Tibial artery (tissue), 4 donors: ENCODE results near the gene THSD7A.

Source experiments
- DNase-seq, 2 donors: peaks; one replicate each; pipeline ENCODE4 v3.0.0-alpha.2; 2019
- H3K27ac ChIP-seq, 2 donors: fragments of 200-600 bp; sonication (generic) in 1 of 2; 1 replicate in 1 of 2; 2 replicates in 1 of 2; pipeline ENCODE4 v1.5.1; 2018 to 2019; ENCODE audit warnings: mild to moderate bottlenecking in 1 of 2
- H3K27me3 ChIP-seq, 2 donors: fragments of 200-600 bp; sonication (generic) in 1 of 2; one replicate each; pipeline versions ENCODE4 v1.5.1 to v1.6.0; 2016 to 2019
- H3K36me3 ChIP-seq, 3 donors: fragments of 200-600 bp; sonication (generic) in 2 of 3; one replicate each; pipeline ENCODE4 v1.5.1; 2016 to 2019; ENCODE audit warnings: mild to moderate bottlenecking in 2 of 3
- H3K4me1 ChIP-seq, 4 donors: fragments of 200-600 bp; sonication (generic) in 2 of 4; 1 replicate in 3 of 4; 2 replicates in 1 of 4; pipeline ENCODE4 v1.5.1; 2016 to 2019
- H3K4me3 ChIP-seq, 2 donors: fragments of 200-600 bp; sonication (generic) in 1 of 2; 1 replicate in 1 of 2; 2 replicates in 1 of 2; pipeline ENCODE4 v1.5.1; 2018 to 2019; ENCODE audit warnings: mild to moderate bottlenecking in 2 of 2
- H3K9me3 ChIP-seq, 3 donors: fragments of 200-600 bp; sonication (generic) in 1 of 3; one replicate each; pipeline ENCODE4 v1.5.1; 2016 to 2019
- CTCF ChIP-seq, 2 experiments: fragments of 200-600 bp in 1 of 2; fragments of 450-650 bp in 1 of 2; IDR thresholded peaks; one replicate each; pipeline ENCODE4 v1.5.1; 2017 to 2019; ENCODE audit warnings: antibody characterized with exemption in 2 of 2, mild to moderate bottlenecking in 1 of 2, moderate library complexity in 1 of 2
- intact Hi-C: fragments of 100-400 bp; cut with DNase I; formaldehyde crosslinking; loops from one replicate; pipeline ENCODE4 v1.15.0; 2023; ENCODE audit warnings: low total_unique reads

Gene THSD7A

GRCh38 chr7:11584406-11585031 lies 247.5 kb downstream of the THSD7A start:
- no peak for TF ChIP-seq CTCF (IDR thresholded peaks at IDR 0.05)
- no peaks in the 10 kb centered on the region for H3K27me3 ChIP-seq
- H3K4me1 ChIP-seq = no peaks in the 10 kb centered on the region
- no peak overlapping the region for H3K4me3 ChIP-seq
- H3K9me3 ChIP-seq = no peaks in the 10 kb centered on the region
- no peak overlapping the region for H3K27ac ChIP-seq
- intact Hi-C loops = no loop called here
- no peaks in the 10 kb centered on the region for H3K36me3 ChIP-seq
- no peak for DNase-seq

- DNase-seq = no peak
- no peaks in the 10 kb centered on the region for H3K27me3 ChIP-seq
- TF ChIP-seq CTCF (IDR thresholded peaks at IDR 0.05) = no peak
- no peaks in the 10 kb centered on the region for H3K9me3 ChIP-seq
- H3K36me3 ChIP-seq = no peaks in the 10 kb centered on the region
- H3K27ac ChIP-seq = no peak overlapping the region
- no peak overlapping the region for H3K4me3 ChIP-seq
- intact Hi-C loops = no loop called here
- H3K4me1 ChIP-seq = no peaks in the 10 kb centered on the region
Observed at GRCh38 chr7:11579141-11579540, 252.9 kb downstream of the THSD7A start.

- TF ChIP-seq CTCF (IDR thresholded peaks at IDR 0.05) = no peak
- Histone ChIP-seq H3K4me1 (no peaks in the 10 kb centered on the region), H3K9me3 (no peaks in the 10 kb centered on the region), H3K27ac (no peak overlapping the region), H3K36me3 (no peaks in the 10 kb centered on the region), H3K27me3 (no peaks in the 10 kb centered on the region), H3K4me3 (no peak overlapping the region)
- no peak for DNase-seq
- intact Hi-C loops = no loop called here
Observed at GRCh38 chr7:11576310-11576709, 255.7 kb downstream of the THSD7A start.

- Histone ChIP-seq H3K4me1 (no peaks in the 10 kb centered on the region), H3K9me3 (no peaks in the 10 kb centered on the region), H3K27me3 (no peaks in the 10 kb centered on the region), H3K27ac (no peak overlapping the region), H3K4me3 (no peak overlapping the region), H3K36me3 (no peaks in the 10 kb centered on the region)
- no peak for DNase-seq
- intact Hi-C loops = no loop called here
- TF ChIP-seq CTCF (IDR thresholded peaks at IDR 0.05) = no peak
Observed at GRCh38 chr7:11573128-11573750, 258.8 kb downstream of the THSD7A start.

GRCh38 chr7:11570922-11571550 lies 261.0 kb downstream of the THSD7A start:
- intact Hi-C loops = no loop called here
- Histone ChIP-seq H3K36me3 (no peaks in the 10 kb centered on the region), H3K27ac (no peak overlapping the region), H3K4me1 (no peaks in the 10 kb centered on the region), H3K27me3 (no peaks in the 10 kb centered on the region), H3K9me3 (no peaks in the 10 kb centered on the region), H3K4me3 (no peak overlapping the region)
- no peak for DNase-seq
- TF ChIP-seq CTCF (IDR thresholded peaks at IDR 0.05) = no peak
